ENCODE results near the gene SGK1. TPM values are rescaled to one million over a fixed set of nuclear protein-coding genes. Genes with fewer than 3 reads are reported as not detected.
"Not testable (repeated sequence)": the region's sequence is repeated elsewhere in the genome, so short reads cannot be mapped to it uniquely, and the experiment has no call there.

SGK1 gene
- total and polyA plus RNA-seq, 12 donors: 86.0 to 685 (median 192) TPM

GRCh38 chr6:134205366-134205765 is 112.5 kb downstream of the SGK1 start:
- H3K27ac ChIP-seq: no peak overlapping the region
- no peak overlapping the region for H3K4me3 ChIP-seq
- H3K9me3 ChIP-seq (replicated peaks in 1 of 3): peaks cover 0 to 5% (median 0%) of the 10 kb centered on the region in 3 donors
- TF ChIP-seq CTCF (IDR thresholded peaks at IDR 0.05) (no peak), POLR2A (IDR thresholded peaks at IDR 0.05) (no peak)
- no peaks in the 10 kb centered on the region for H3K27me3 ChIP-seq
- intact Hi-C loops (cut with DNase I): no loop called here
- DNase-seq: no peak
- H3K4me1 ChIP-seq (replicated peaks in 1 of 2): no peaks in the 10 kb centered on the region
- 86 to 90% (median 88%) methylated on average over 4 of the region's 4 CpGs for WGBS, 4 donors
- no peaks in the 10 kb centered on the region for H3K36me3 ChIP-seq (replicated peaks in 1 of 2)

GRCh38 chr6:134204759-134205158 is 113.2 kb downstream of the SGK1 start:
- H3K27ac ChIP-seq; H3K4me1 ChIP-seq (replicated peaks in 1 of 2); DNase-seq; H3K27me3 ChIP-seq; intact Hi-C loops (cut with DNase I); H3K36me3 ChIP-seq (replicated peaks in 1 of 2); H3K4me3 ChIP-seq; H3K9me3 ChIP-seq (replicated peaks in 1 of 3): not testable (repeated sequence)
- WGBS, 4 donors: 91 to 100% (median 98%) methylated on average over 1 of the region's 1 CpG

GRCh38 chr6:134204031-134204430 is 113.9 kb downstream of the SGK1 start:
- no peaks in the 10 kb centered on the region for H3K36me3 ChIP-seq (replicated peaks in 1 of 2)
- 67 to 81% (median 79%) methylated on average over 1 of the region's 1 CpG for WGBS, 4 donors
- no peaks in the 10 kb centered on the region for H3K4me1 ChIP-seq (replicated peaks in 1 of 2)
- peaks cover 0 to 5% (median 0%) of the 10 kb centered on the region in 3 donors for H3K9me3 ChIP-seq (replicated peaks in 1 of 3)
- no peak for DNase-seq
- H3K4me3 ChIP-seq: no peak overlapping the region
- intact Hi-C loops (cut with DNase I): no loop called here
- no peak for TF ChIP-seq CTCF (IDR thresholded peaks at IDR 0.05)
- no peak for TF ChIP-seq POLR2A (IDR thresholded peaks at IDR 0.05)
- H3K27ac ChIP-seq: no peak overlapping the region
- no peaks in the 10 kb centered on the region for H3K27me3 ChIP-seq

- H3K27ac ChIP-seq: no peak overlapping the region
- 86 to 93% (median 91%) methylated on average over 5 of the region's 5 CpGs for WGBS, 4 donors
- H3K9me3 ChIP-seq (replicated peaks in 1 of 3): peaks cover 0 to 5% (median 0%) of the 10 kb centered on the region in 3 donors
- H3K27me3 ChIP-seq: no peaks in the 10 kb centered on the region
- no peaks in the 10 kb centered on the region for H3K4me1 ChIP-seq (replicated peaks in 1 of 2)
- H3K36me3 ChIP-seq (replicated peaks in 1 of 2): no peaks in the 10 kb centered on the region
- intact Hi-C loops (cut with DNase I): no loop called here
- no peak for DNase-seq
- no peak overlapping the region for H3K4me3 ChIP-seq
- TF ChIP-seq POLR2A (IDR thresholded peaks at IDR 0.05): no peak
- no peak for TF ChIP-seq CTCF (IDR thresholded peaks at IDR 0.05)
These were observed 116.2 kb downstream of the SGK1 start for GRCh38 chr6:134201716-134202115.

GRCh38 chr6:134199848-134200606 is 117.9 kb downstream of the SGK1 start:
- Histone ChIP-seq H3K4me1 (replicated peaks in 1 of 2) (peaks cover 3 to 5% of the 10 kb centered on the region in 2 donors), H3K4me3 (no peak overlapping the region), H3K27ac (no peak overlapping the region), H3K27me3 (no peaks in the 10 kb centered on the region), H3K36me3 (replicated peaks in 1 of 2) (no peaks in the 10 kb centered on the region), H3K9me3 (replicated peaks in 1 of 3) (peaks cover 0 to 5% (median 0%) of the 10 kb centered on the region in 3 donors)
- no peak for DNase-seq
- TF ChIP-seq CTCF (IDR thresholded peaks at IDR 0.05) (no peak), POLR2A (IDR thresholded peaks at IDR 0.05) (no peak)
- 92 to 94% (median 94%) methylated on average over 5 of the region's 5 CpGs for WGBS, 4 donors
- intact Hi-C loops (cut with DNase I): no loop called here
